Body of pancreas (tissue), 4 donors: ENCODE measurements around the gene SLC35F3.

Source experiments
- POLR2A ChIP-seq, 3 donors: fragments of 450-650 bp; IDR thresholded peaks; one replicate each; pipeline ENCODE4 v1.6.1; 2016; ENCODE audit warnings: antibody characterized with exemption in 3 of 3, mild to moderate bottlenecking in 2 of 3
- TF ChIP-seq, protein P1 (sequence below), 7 experiments: fragments of 450-650 bp in 4 of 7; fragments of 200-600 bp in 3 of 7; sonication (generic) in 3 of 7; IDR thresholded peaks; one replicate each; pipeline ENCODE4 v1.5.1; 2016 to 2019; ENCODE audit warnings: antibody characterized with exemption in 7 of 7

DNA sequence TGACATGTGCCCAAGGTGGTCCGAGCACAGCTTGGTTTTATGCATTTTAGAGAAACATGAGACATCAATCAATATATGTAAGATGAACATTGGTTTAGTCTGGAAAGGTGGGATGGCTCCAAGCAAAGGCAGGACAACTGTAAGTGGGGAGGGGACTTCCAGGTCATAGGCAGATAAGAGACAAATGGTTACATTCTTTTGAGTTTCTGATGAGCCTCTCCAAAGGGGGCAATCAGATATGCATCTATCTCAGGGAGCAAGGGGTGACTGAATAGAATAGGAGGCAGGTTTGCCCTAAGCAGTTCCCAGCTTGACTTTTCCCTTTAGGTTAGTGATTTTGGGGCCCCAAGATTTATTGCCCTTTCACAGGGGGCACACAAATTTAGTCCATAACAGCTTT is 374.5 kb downstream of the SLC35F3 start:
- TF ChIP-seq, protein P1, sequence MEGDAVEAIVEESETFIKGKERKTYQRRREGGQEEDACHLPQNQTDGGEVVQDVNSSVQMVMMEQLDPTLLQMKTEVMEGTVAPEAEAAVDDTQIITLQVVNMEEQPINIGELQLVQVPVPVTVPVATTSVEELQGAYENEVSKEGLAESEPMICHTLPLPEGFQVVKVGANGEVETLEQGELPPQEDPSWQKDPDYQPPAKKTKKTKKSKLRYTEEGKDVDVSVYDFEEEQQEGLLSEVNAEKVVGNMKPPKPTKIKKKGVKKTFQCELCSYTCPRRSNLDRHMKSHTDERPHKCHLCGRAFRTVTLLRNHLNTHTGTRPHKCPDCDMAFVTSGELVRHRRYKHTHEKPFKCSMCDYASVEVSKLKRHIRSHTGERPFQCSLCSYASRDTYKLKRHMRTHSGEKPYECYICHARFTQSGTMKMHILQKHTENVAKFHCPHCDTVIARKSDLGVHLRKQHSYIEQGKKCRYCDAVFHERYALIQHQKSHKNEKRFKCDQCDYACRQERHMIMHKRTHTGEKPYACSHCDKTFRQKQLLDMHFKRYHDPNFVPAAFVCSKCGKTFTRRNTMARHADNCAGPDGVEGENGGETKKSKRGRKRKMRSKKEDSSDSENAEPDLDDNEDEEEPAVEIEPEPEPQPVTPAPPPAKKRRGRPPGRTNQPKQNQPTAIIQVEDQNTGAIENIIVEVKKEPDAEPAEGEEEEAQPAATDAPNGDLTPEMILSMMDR (IDR thresholded peaks at IDR 0.05) = no peak
- no peak for TF ChIP-seq POLR2A (IDR thresholded peaks at IDR 0.05)
